HG03571 (cell line): Measurements from ENCODE around the gene ZNF692.

Experiments used
- ATAC-seq: cut with Tn5 transposase; IDR thresholded peaks from one replicate; pipeline ENCODE4 v1.9.1; 2021; ENCODE audit not compliant: unreplicated experiment

The ZNF692 gene

GRCh38 chr1:248881261-248881660 is 22.4 kb upstream of the ZNF692 start:
- no peak for ATAC-seq

GRCh38 chr1:248873993-248874533 is 15.2 kb upstream of the ZNF692 start:
- ATAC-seq, result peak; percentile 62

GRCh38 chr1:248873409-248873992 is 14.6 kb upstream of the ZNF692 start:
- ATAC-seq, result peak; percentile 82

- peak; percentile 31 for ATAC-seq
Measured at GRCh38 chr1:248872752-248873408, 14.0 kb upstream of the ZNF692 start.

GRCh38 chr1:248871837-248872401 is 13.0 kb upstream of the ZNF692 start:
- no peak for ATAC-seq

GRCh38 chr1:248862998-248863881 is 4.4 kb upstream of the ZNF692 start:
- peak; percentile 71 for ATAC-seq

GRCh38 chr1:248862695-248862997 is 3.8 kb upstream of the ZNF692 start:
- ATAC-seq, result no peak

GRCh38 chr1:248861616-248862015 is 2.7 kb upstream of the ZNF692 start:
- ATAC-seq, result no peak

GRCh38 chr1:248860007-248860406 is 1.1 kb upstream of the ZNF692 start:
- no peak for ATAC-seq

- peak; percentile 30 for ATAC-seq
Measured at GRCh38 chr1:248858096-248858890, 592 bp downstream of the ZNF692 start.

GRCh38 chr1:248857749-248858095 is 1.2 kb downstream of the ZNF692 start:
- ATAC-seq, result peak; percentile 0

GRCh38 chr1:248857201-248857600 is 1.7 kb downstream of the ZNF692 start:
- ATAC-seq, result no peak

- no peak for ATAC-seq
Measured at GRCh38 chr1:248856176-248856575, 2.7 kb downstream of the ZNF692 start.

GRCh38 chr1:248855580-248855979 is 3.3 kb downstream of the ZNF692 start:
- no peak for ATAC-seq

- no peak for ATAC-seq
Measured at GRCh38 chr1:248853663-248854375, 5.1 kb downstream of the ZNF692 start.

GRCh38 chr1:248852481-248853405 is 6.1 kb downstream of the ZNF692 start:
- ATAC-seq, result no peak

GRCh38 chr1:248851390-248851789 is 7.5 kb downstream of the ZNF692 start:
- ATAC-seq, result no peak

GRCh38 chr1:248850536-248851251 is 8.2 kb downstream of the ZNF692 start:
- no peak for ATAC-seq
